Trophoblast cell (in vitro differentiated cells and primary cell): ENCODE data around the gene SLC30A3.

Source experiments
- DNase-seq, 2 donors: peaks; one replicate each; pipeline ENCODE4 v3.0.0-alpha.2; 2016
- H2AFZ ChIP-seq: 2 replicates; pipeline ENCODE4 v1.6.1; 2013; ENCODE audit warnings: low read length, moderate library complexity, mild to moderate bottlenecking; ENCODE audit not compliant: insufficient read depth, poor library complexity
- H2AK5ac ChIP-seq: 2 replicates; pipeline ENCODE4 v1.6.1; 2013; ENCODE audit warnings: mild to moderate bottlenecking, low read length
- H2BK120ac ChIP-seq: 2 replicates; pipeline ENCODE4 v1.6.1; 2013; ENCODE audit warnings: low read length, mild to moderate bottlenecking, moderate library complexity; ENCODE audit not compliant: insufficient read depth, poor library complexity
- H2BK12ac ChIP-seq: 2 replicates; pipeline ENCODE4 v1.6.1; 2013; ENCODE audit warnings: mild to moderate bottlenecking, low read length, moderate library complexity
- H2BK5ac ChIP-seq: 2 replicates; pipeline ENCODE4 v1.6.1; 2013; ENCODE audit warnings: low read length, low read depth, moderate library complexity, mild to moderate bottlenecking; ENCODE audit not compliant: poor library complexity
- H3K14ac ChIP-seq: 2 replicates; pipeline ENCODE4 v1.6.1; 2013; ENCODE audit warnings: mild to moderate bottlenecking, low read length
- H3K18ac ChIP-seq: 2 replicates; pipeline ENCODE4 v1.6.1; 2013; ENCODE audit warnings: mild to moderate bottlenecking, low read length
- H3K23ac ChIP-seq: 2 replicates; pipeline ENCODE4 v1.6.1; 2013; ENCODE audit warnings: low read length
- H3K27ac ChIP-seq: 2 replicates; pipeline ENCODE4 v1.5.1; 2013; ENCODE audit warnings: low read depth, mild to moderate bottlenecking, inconsistent platforms, low read length, moderate library complexity
- H3K27me3 ChIP-seq: 2 replicates; pipeline ENCODE4 v1.6.1; 2013; ENCODE audit warnings: inconsistent platforms, mild to moderate bottlenecking, low read length, moderate library complexity; ENCODE audit not compliant: insufficient read depth
- H3K36me3 ChIP-seq, 2 experiments: 1 replicate in 1 of 2; 2 replicates in 1 of 2; pipeline ENCODE4 v1.6.1; 2013; ENCODE audit warnings: low read length in 2 of 2, mild to moderate bottlenecking in 2 of 2, moderate library complexity in 1 of 2; ENCODE audit not compliant: insufficient read depth in 2 of 2, control insufficient read depth in 1 of 2
- H3K4ac ChIP-seq: 2 replicates; pipeline ENCODE4 v1.6.1; 2013; ENCODE audit warnings: low read depth, mild to moderate bottlenecking, low read length, moderate library complexity
- H3K4me1 ChIP-seq, 2 experiments: 1 replicate in 1 of 2; 2 replicates in 1 of 2; pipeline ENCODE4 v1.6.1; 2013; ENCODE audit warnings: low read length in 2 of 2, mild to moderate bottlenecking in 2 of 2, moderate library complexity in 1 of 2; ENCODE audit not compliant: insufficient read depth in 2 of 2, control insufficient read depth in 1 of 2
- H3K4me2 ChIP-seq: 2 replicates; pipeline ENCODE4 v1.6.1; 2013; ENCODE audit warnings: inconsistent platforms, mild to moderate bottlenecking, low read length, moderate library complexity
- H3K4me3 ChIP-seq: 2 replicates; pipeline ENCODE4 v1.5.1; 2013; ENCODE audit warnings: mild to moderate bottlenecking, low read depth, low read length, inconsistent platforms
- H3K79me1 ChIP-seq: one replicate; pipeline ENCODE4 v1.6.1; 2013; ENCODE audit warnings: low read length
- H3K79me2 ChIP-seq: 2 replicates; pipeline ENCODE4 v1.6.1; 2013; ENCODE audit warnings: low read length, mild to moderate bottlenecking; ENCODE audit not compliant: control insufficient read depth, insufficient read depth, poor library complexity
- H3K9ac ChIP-seq: 2 replicates; pipeline ENCODE4 v1.6.1; 2013; ENCODE audit warnings: mild to moderate bottlenecking, low read length
- H3K9me3 ChIP-seq: 2 replicates; pipeline ENCODE4 v1.6.1; 2013; ENCODE audit warnings: low read depth, mild to moderate bottlenecking, control low read depth, inconsistent platforms, low read length; ENCODE audit not compliant: insufficient read depth
- H4K12ac ChIP-seq: 2 replicates; pipeline ENCODE4 v1.6.1; 2013; ENCODE audit warnings: low read depth, mild to moderate bottlenecking, low read length, moderate library complexity
- H4K8ac ChIP-seq: 2 replicates; pipeline ENCODE4 v1.6.1; 2013; ENCODE audit warnings: low read depth, mild to moderate bottlenecking, low read length, moderate library complexity
- H4K91ac ChIP-seq: one replicate; pipeline ENCODE4 v1.6.1; 2013; ENCODE audit warnings: low read depth, mild to moderate bottlenecking, low read length, moderate library complexity
- WGBS: extraction: QIAGEN DNeasy Blood & Tissue Kit; methylation state at CpG from one replicate; pipeline ENCODE4 v1.1.7; 2013; ENCODE audit warnings: missing lambda C conversion rate; ENCODE audit not compliant: insufficient read length, insufficient coverage; ENCODE audit errors: extremely low coverage; 5-methylcytosine and 5-hydroxymethylcytosine counted together

The SLC30A3 gene

DNA sequence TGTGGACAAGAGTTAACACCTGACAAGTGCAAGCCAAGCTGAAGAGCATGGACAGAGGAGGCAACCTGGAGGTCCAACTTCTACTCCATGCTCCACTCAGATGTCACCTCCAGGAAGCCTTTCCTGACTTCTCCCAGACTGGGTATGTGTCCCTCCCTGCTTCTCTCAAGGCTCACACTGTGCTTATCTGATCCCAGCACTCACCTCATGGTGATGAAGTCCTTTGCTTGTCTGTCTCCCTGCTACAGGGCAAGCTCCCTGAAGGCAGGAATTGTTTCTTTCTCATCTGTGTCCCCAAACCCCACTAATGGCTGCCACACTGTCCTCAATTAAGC, 2.7 kb upstream of the SLC30A3 start:
- DNase-seq: no peak
- H3K4me2 ChIP-seq: no peak overlapping the region
- H2AK5ac ChIP-seq: no peak overlapping the region
- no peak overlapping the region for H3K27ac ChIP-seq
- no peak overlapping the region for H3K4me3 ChIP-seq
- no peak overlapping the region for H3K23ac ChIP-seq
- H4K12ac ChIP-seq: no peak overlapping the region
- no peaks in the 10 kb centered on the region for H3K79me1 ChIP-seq
- H3K9me3 ChIP-seq: peaks cover 11% of the 10 kb centered on the region
- no peak overlapping the region for H2BK5ac ChIP-seq
- H3K18ac ChIP-seq: no peak overlapping the region
- peaks cover 57% of the 10 kb centered on the region for H3K27me3 ChIP-seq
- no peak overlapping the region for H3K4ac ChIP-seq
- H2BK12ac ChIP-seq: no peak overlapping the region
- peaks cover 8 to 17% of the 10 kb centered on the region in 2 experiments for H3K4me1 ChIP-seq
- H3K79me2 ChIP-seq: no peaks in the 10 kb centered on the region
- no peaks in the 10 kb centered on the region for H3K36me3 ChIP-seq
- no peak overlapping the region for H4K8ac ChIP-seq
- H3K9ac ChIP-seq: no peak overlapping the region
- H4K91ac ChIP-seq: no peak overlapping the region
- no peak overlapping the region for H2AFZ ChIP-seq
- H2BK120ac ChIP-seq: no peak overlapping the region
- H3K14ac ChIP-seq: no peak overlapping the region

DNA sequence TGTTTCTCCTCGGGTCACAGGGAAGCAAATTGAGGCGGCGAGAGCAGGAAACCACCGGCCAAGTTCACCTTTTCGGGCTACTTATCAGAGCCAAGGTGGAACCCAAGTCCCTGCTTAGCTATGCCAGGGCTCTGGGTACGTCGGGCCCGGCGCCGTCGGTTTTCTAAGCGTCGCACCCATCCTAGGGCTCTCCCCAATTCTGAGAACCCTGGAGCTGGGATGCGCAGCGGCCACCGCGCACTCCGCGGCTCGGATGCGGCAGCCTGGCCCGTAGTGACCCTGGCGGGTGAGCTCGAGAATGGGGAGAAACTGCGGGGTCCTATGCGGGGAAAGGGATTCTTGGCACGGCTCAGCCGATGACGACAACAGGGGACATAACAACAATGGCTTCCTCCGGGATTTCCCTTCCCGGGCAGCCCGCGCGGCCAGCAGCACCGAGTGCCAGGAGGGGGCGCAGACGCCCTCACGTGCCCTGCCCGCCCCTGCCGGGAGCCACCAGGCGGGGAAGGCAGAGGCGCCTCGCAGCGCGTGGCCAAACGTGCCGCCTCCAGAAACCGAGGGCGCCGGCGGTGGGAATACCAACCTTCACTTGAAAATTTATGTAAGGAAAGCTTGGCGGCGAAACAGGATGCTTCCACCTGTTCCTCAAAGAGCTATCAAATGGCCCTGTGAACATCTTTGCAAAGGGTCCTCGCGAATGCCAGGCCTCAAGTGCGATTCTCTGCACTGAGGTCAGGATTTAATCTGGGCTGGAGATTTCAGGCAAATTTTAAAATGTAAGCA, 2.1 kb upstream of the SLC30A3 start:
- Histone ChIP-seq H2AK5ac (no peak overlapping the region), H2BK12ac (no peak overlapping the region), H4K8ac (no peak overlapping the region), H3K9ac (no peak overlapping the region), H3K27me3 (peaks cover 62% of the 10 kb centered on the region), H3K79me2 (no peaks in the 10 kb centered on the region), H3K4ac (no peak overlapping the region), H3K27ac (no peak overlapping the region), H3K79me1 (no peaks in the 10 kb centered on the region), H3K23ac (no peak overlapping the region), H3K18ac (no peak overlapping the region), H3K14ac (no peak overlapping the region), H4K91ac (no peak overlapping the region), H2BK120ac (no peak overlapping the region), H4K12ac (no peak overlapping the region), H3K9me3 (peaks cover 11% of the 10 kb centered on the region), H3K4me2 (peak overlapping the region; percentile 71), H3K4me1 (peaks cover 8 to 17% of the 10 kb centered on the region in 2 experiments), H2BK5ac (no peak overlapping the region), H2AFZ (no peak overlapping the region), H3K36me3 (no peaks in the 10 kb centered on the region), H3K4me3 (peak overlapping the region; percentile 20)
- peak; percentile 21 to 60 for DNase-seq
- WGBS: no CpG with 5 or more reads among the region's 56 CpGs

DNA sequence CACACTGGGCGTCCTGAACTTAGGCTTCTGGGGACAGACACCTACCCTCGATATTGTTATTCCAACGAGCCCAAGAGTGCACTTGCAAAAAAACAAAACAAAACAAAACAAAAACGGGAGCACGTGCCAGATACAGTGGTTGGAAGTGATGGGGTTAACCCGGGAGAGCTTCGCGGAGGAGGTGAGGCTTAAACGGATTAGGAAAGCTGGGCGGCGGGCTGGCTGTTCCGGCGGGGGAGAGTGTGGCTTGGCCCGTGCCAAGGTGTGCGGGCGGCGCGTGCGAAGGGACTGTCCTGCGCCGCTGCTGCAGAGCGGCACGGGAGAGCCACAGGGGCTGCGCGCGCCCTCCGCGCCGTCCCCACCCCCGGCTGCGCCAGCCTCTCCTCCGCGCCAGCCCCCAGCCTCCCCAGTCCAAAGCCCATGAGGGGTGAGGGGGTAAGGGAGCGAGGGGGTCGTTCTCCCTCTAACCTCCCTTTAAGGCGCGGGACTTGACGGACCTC, 1.5 kb upstream of the SLC30A3 start:
- H3K18ac ChIP-seq: no peak overlapping the region
- no peak overlapping the region for H3K4me3 ChIP-seq
- peak in 1 of 2 donors; percentile 9 for DNase-seq
- H3K4me2 ChIP-seq: peak overlapping the region; percentile 71
- H2BK5ac ChIP-seq: no peak overlapping the region
- peaks cover 8 to 17% of the 10 kb centered on the region in 2 experiments for H3K4me1 ChIP-seq
- no peak overlapping the region for H4K12ac ChIP-seq
- H4K8ac ChIP-seq: no peak overlapping the region
- H3K79me2 ChIP-seq: no peaks in the 10 kb centered on the region
- H2AFZ ChIP-seq: no peak overlapping the region
- WGBS: no CpG with 5 or more reads among the region's 38 CpGs
- H3K9ac ChIP-seq: no peak overlapping the region
- H3K27me3 ChIP-seq: peaks cover 63% of the 10 kb centered on the region
- no peaks in the 10 kb centered on the region for H3K79me1 ChIP-seq
- no peak overlapping the region for H3K14ac ChIP-seq
- no peak overlapping the region for H4K91ac ChIP-seq
- no peaks in the 10 kb centered on the region for H3K36me3 ChIP-seq
- H3K23ac ChIP-seq: no peak overlapping the region
- H2AK5ac ChIP-seq: no peak overlapping the region
- H2BK12ac ChIP-seq: no peak overlapping the region
- no peak overlapping the region for H2BK120ac ChIP-seq
- no peak overlapping the region for H3K27ac ChIP-seq
- H3K4ac ChIP-seq: no peak overlapping the region
- peaks cover 11% of the 10 kb centered on the region for H3K9me3 ChIP-seq

DNA sequence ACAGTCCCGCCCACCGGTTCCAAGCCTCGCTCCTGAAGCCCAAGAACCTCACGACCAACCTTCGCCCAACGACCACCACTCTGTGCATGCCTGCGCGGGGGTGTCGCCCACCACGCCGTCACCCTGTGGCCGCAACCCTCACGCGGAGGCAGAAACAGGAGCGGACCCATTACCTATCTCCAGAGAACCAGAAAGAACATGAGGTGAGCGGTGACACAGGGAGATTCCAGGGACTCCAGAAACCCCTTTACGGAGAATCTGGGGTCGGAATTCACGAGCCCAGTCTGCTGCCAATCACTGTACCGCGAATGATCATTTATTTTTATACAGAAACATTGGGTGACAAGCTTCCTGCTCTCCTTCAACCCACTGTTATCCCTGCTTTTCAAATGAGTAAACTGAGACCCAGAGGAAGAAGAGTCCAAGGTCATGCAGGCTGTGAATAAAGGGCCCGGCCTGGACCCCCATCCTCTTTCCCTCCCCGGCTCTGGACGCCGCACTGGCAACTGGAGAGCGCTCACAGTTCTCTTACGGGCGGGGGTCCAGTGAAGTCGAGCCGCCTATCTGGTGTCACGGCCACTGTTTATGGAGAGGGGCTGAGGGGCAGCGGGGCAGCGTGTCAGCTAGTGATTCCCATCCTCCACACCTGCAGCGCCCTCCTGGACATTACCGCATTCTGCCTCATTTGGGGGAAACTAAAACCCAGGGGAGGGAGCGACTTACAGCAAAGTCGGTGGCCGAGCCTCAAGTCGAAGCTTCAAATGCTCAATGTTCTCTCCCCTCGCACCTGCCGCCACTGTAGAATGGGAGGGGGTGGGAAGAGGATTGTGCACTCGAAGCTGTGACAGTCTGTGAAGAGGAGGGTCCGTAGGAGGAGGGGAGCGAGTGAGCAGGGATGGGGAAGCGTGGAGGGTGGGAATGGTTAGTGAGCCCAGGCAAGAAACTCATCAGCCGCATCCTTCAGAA, 723 bp upstream of the SLC30A3 start:
- no peak overlapping the region for H2BK5ac ChIP-seq
- H2AK5ac ChIP-seq: no peak overlapping the region
- no peak overlapping the region for H4K12ac ChIP-seq
- H3K36me3 ChIP-seq: no peaks in the 10 kb centered on the region
- peak overlapping the region; percentile 71 for H3K4me2 ChIP-seq
- no peak overlapping the region for H3K9ac ChIP-seq
- no CpG with 5 or more reads among the region's 46 CpGs for WGBS
- no peak overlapping the region for H3K27ac ChIP-seq
- no peak overlapping the region for H2AFZ ChIP-seq
- H3K4ac ChIP-seq: no peak overlapping the region
- no peak overlapping the region for H2BK12ac ChIP-seq
- H4K8ac ChIP-seq: no peak overlapping the region
- peak overlapping the region; percentile 6 for H3K4me3 ChIP-seq
- no peak overlapping the region for H3K23ac ChIP-seq
- peaks cover 11% of the 10 kb centered on the region for H3K9me3 ChIP-seq
- no peaks in the 10 kb centered on the region for H3K79me2 ChIP-seq
- H3K18ac ChIP-seq: no peak overlapping the region
- H3K27me3 ChIP-seq: peaks cover 63% of the 10 kb centered on the region
- no peak overlapping the region for H2BK120ac ChIP-seq
- no peak overlapping the region for H3K14ac ChIP-seq
- DNase-seq: no peak
- H3K79me1 ChIP-seq: no peaks in the 10 kb centered on the region
- peaks cover 8 to 17% of the 10 kb centered on the region in 2 experiments for H3K4me1 ChIP-seq
- no peak overlapping the region for H4K91ac ChIP-seq
